Myocyte (in vitro differentiated cells): Measurements from ENCODE around the gene ADAMTS12. TPM values are rescaled to one million over a fixed set of nuclear protein-coding genes. Genes with fewer than 3 reads are reported as not detected.

Experiments used
- DNase-seq: peaks from one replicate; pipeline ENCODE4 v3.0.0-alpha.2; 2012; ENCODE audit warnings: low read depth
- total RNA-seq: library from RNA; depleted of rRNA; stranded (reverse); fragments of >200 nt; gene quantifications from 2 replicates; pipeline ENCODE4 v1.2.3, GENCODE V29; 2014

Gene ADAMTS12
- total RNA-seq, 1 donor from 2014 or later: 21.4 TPM

DNA sequence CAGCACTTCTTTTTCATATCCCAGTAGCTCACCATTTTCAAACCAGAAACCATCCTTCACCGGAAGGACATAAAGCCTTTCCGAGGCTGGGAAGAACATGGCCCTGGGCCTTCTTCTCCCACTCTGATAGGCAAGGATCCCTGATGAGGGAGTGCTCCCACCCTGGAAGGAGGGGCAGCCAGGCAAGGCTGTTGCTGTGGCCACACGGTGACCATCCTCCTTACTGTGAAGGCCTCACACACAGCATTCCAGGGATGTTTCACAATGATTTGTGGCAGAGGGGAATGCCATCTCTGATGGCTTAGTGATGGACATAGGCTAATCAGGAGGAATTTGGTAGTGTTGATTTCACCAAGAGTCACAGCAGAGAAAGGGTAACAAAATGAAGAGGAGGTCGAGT is 130.7 kb downstream of the ADAMTS12 start:
- peak; percentile 86 for DNase-seq

DNA sequence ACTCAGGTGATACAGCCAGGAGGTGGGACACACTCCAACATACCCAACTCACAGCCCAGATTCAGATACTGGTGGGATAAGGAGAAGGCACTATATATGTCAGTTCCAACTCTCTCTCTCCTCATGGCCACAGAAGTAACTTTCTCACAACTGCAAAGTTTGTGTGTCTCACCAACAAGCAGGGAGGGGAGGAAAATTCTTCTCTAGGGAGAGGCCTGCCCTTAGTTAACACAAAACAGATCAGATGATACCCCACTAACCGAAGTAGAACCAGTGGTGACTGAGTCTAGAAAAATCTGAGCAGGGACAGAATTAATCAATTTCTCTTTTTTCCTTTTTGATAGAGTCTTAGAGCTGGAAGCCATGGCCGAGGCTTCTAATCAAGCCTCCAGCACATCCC is 133.1 kb downstream of the ADAMTS12 start:
- DNase-seq: no peak

GRCh38 chr5:33756491-33756890 is 135.3 kb downstream of the ADAMTS12 start:
- no peak for DNase-seq

DNA sequence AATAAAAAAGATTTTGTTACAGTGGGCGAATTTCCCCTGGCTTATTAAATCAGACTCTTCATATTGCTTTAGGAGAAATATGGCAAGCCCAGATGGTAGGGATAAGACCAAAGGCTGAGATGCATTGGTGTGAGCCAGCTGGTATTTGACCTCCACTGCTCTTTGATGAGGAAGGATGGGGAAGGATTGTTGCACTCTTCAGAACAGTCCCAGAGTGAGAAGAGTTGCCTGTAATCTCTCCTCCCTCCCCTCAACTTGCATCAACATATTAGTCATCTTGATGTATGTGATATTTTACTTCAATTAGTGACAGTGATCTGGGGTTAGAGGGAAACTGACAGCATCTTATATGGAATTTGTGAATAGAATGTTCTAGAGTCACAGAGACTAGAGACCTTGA is 136.6 kb downstream of the ADAMTS12 start:
- no peak for DNase-seq

GRCh38 chr5:33753704-33754103 is 138.1 kb downstream of the ADAMTS12 start:
- DNase-seq: no peak

DNA sequence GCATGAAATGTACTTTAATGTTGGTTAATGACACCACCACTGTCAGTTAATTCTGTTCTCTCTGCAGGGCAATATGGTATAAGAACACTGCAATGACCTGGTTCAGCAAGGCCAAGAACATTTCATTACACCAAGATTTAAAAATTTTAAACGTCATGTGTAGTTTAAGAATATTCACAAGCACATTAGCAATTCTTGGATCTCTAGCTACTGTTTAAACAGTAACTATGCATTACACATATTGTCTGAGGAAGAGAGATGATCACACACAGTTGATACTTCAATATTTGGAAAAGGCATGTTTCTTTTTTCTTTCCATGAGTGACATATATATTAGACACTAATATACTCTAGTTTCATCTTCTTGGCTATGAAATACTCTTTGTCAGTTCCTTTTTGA is 143.0 kb downstream of the ADAMTS12 start:
- DNase-seq: no peak

- DNase-seq: no peak
Observed at GRCh38 chr5:33745101-33745770, 146.6 kb downstream of the ADAMTS12 start.

GRCh38 chr5:33743099-33743498 is 148.7 kb downstream of the ADAMTS12 start:
- DNase-seq: no peak

DNA sequence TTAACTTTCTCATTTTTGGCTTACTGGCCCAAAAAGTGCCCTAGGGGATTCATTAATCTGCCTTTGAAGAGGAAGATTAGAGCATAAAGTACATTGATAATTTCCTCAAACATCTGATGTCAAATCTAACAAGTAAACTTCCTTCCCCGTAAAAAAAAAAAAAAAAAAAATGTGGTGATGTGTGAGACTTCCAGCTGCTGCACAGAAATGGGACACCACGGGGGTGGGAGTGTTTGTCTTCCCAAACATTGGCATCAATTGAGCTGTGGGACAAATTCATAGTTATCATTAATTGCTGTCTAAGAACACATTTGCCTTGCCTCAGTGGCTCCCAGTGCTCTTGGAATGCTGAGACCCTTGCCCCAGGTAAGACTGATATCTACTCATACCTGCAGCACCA is 149.6 kb downstream of the ADAMTS12 start:
- DNase-seq: no peak

DNA sequence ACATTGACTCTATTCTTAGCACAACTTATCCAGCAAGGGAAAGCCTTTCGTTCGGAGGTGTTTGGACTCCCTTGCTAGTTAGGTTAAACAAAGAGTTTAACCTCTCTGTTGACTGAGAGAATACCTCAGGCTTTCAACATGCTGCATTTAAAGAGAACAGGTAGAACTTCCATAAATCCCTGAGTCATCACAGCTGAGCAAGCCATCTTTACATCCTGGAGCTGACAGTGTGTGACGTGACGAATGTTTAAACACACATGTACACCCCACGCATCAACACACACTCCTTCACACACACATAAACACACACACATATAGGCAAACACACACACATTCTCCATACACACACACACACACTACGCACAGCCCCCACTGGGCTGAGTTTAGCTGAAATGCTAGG is 152.8 kb downstream of the ADAMTS12 start:
- peak; percentile 35 for DNase-seq

DNA sequence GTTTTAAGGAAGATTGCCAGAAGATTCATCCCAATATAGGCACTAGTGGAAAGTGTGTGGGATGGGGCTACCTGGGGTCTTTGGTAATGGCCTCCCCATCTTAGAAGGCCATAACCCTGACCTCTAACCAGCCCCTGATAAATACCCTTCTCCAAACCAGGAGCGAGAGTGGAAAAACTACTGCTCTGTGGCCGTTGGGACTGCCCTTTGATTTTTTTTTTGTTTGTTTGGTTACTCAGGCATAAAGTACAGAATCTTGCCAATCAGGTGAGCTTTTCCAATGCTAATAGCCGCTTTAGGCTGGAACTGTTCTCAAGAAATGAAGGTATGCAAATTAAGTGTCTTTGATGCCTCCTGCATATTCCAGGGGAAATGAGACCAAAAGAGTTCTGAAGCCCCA is 153.7 kb downstream of the ADAMTS12 start:
- DNase-seq: no peak

DNA sequence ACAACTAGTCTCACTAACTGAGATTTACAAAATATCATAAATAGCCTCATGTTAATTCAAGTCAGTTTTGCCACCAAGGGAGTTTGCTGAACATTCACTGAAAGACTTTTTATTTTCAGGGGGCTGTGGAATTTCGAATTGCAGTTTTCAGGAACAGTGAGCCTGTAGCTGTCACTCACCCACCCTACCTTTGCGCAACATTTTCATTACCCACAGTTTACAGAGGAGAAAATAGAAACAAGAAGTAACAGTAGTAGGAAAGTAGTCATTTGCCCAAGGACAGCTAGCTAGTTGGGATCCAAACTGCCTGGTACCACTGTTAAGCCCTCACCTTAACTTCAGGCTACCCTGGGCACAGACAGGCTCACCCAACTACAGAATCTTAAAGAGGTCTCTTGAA is 154.1 kb downstream of the ADAMTS12 start:
- DNase-seq: no peak

- DNase-seq: no peak
Observed at GRCh38 chr5:33737284-33737683, 154.5 kb downstream of the ADAMTS12 start.

GRCh38 chr5:33736510-33736909 is 155.3 kb downstream of the ADAMTS12 start:
- DNase-seq: peak; percentile 40

DNA sequence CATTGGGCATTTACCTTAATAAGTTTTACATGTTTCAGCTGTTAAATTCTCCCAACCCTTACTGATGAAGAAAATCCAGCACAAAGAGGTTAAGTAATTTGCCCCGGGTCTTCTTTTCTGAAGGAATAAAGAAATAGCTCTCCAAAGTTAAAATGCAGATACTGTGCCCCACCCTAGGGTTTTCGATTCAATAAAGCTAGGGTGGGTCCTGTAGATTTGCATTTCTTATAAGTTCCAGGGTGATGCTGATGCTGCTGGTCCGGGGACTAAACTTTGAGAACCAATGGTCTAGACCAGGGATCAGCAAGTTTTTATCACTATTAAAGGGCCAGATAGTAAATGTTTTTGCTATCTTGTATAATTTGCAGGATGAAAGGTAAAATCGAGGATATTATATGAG is 156.7 kb downstream of the ADAMTS12 start:
- no peak for DNase-seq

DNA sequence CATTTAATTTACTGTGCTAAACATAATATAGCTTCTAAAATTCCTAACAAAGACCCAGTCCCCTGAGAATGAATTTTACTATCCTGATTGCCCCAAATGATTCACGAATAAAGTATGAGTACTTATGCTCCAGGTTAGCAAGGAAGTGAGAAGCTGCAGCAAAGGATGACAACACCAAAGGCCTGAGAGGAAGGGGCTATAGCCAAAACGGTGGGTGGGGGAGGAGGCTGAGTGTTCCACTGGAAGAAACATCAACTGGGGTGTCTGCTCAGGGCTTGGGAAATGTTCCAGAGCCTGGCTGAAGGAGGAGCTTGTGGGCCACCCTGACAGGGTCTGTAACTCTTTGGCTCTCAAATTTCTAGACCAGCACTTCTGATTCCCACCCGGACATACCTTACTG is 157.3 kb downstream of the ADAMTS12 start:
- no peak for DNase-seq

GRCh38 chr5:33733225-33733624 is 158.6 kb downstream of the ADAMTS12 start:
- DNase-seq: no peak

- DNase-seq: no peak
Observed at GRCh38 chr5:33726422-33727165, 165.2 kb downstream of the ADAMTS12 start.

DNA sequence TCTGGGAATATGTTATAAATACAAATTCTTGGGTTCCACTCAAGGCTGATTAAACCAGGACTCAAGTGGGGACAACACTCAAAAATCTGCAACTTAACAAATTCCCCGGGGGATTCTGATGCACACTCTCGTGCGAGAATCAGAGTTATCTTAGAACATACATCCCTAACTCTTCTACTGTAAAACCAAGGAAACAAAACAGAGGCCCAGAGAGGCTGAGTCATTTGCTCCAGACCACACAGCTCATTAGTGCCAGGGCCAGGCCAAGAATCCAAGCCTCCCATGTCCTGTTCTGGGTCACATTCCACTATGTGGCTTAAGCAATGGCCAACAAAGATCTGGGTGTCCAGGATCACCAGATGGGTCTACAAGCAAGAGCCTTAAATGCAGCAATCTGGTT is 166.0 kb downstream of the ADAMTS12 start:
- DNase-seq: peak; percentile 30

DNA sequence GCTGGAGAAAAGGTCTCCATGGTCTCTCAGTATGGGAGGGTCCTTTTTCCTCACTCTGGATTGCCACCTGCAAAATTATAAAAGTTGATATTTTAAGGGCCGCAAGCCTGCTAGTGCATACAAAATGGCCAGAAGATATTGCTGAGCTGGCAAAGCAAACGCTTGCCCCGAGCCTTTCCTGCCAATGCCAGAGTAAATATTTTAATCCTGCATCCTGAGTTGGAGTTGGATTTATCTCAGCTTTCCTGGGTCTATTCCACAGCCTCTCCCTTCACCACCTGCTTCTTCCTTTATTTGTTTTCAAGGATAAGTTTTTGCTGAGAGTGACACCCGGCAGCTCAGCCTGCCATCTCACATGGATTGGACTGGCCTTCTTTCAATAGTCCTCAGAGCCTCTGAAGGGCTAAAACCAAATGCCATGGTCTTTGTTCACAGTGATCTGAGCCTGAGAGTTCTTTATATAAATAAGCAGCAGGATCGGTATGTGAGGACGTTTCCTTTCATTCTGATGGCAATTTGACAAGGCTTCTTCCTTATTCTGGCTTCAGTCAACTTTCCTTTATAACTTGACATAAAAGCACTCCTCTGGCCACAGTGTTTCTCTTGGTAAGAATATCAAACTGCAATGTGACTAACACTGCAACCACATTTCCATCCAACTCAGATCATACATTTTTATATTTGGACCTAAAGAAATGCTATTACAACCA is 170.1 kb downstream of the ADAMTS12 start:
- DNase-seq: no peak

DNA sequence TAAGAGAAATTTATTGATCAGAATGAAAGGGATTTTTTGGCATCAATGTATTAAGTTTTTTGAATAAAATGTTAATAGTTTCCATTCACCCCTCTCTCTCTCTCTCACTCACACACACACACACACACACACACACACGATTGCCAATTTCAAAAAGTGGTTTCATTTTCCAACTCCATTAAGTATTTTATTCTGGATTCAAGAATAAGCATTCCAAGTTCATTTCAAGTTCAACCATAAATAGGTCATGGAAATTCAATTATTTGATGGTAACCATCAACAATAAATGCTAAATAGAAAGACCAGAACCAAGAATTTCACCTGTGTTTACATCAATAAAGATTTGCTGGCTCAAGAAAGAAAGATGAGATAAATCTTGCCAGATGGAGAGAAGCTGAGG is 171.6 kb downstream of the ADAMTS12 start:
- no peak for DNase-seq

DNA sequence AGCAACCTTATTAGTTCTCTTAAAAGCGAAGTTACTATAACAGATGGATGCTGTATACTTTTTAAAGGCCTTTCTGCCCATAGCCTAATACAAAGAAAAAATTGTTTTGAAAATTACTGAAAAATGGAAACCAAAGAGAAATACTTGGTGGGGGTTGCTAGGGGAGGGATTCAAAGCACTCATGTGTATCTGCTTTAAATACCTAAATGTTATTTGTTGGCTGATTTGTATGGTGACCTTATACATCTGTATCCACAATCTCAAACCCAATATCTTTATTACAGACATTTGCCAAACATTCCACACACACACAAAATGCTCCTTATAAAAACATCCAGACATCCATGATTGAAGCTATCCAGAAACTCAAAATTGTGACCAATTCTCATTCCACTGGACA is 172.0 kb downstream of the ADAMTS12 start:
- no peak for DNase-seq
